B cell (primary cell): ENCODE measurements around the gene S100A10.

ENCODE experiments used
- CTCF ChIP-seq: fragments of 200-600 bp; IDR thresholded peaks from one replicate; pipeline ENCODE4 v1.8.0; 2022; ENCODE audit warnings: antibody characterized with exemption, mild to moderate bottlenecking
- EZH2 ChIP-seq: IDR thresholded peaks from 2 replicates; pipeline ENCODE4 v1.6.1; 2012; ENCODE audit warnings: borderline replicate concordance, low read depth, mild to moderate bottlenecking, moderate library complexity, low read length; ENCODE audit not compliant: insufficient read depth, poor library complexity, severe bottlenecking

- TF ChIP-seq CTCF, result no peak
- no peak for TF ChIP-seq EZH2
Measured at GRCh38 chr1:152022474-152022873, 28.8 kb upstream of the S100A10 start.
